K562 (cell line): ENCODE data around the gene AIPL1. TPM values are rescaled to one million over a fixed set of nuclear protein-coding genes. Genes with fewer than 3 reads are reported as not detected.

Experiments used
- C11orf30 ChIP-seq: fragments of 450-650 bp; IDR thresholded peaks from 2 replicates; pipeline ENCODE4 v1.6.1; 2016; ENCODE audit warnings: low read depth, mild to moderate bottlenecking
- CREBBP ChIP-seq: IDR thresholded peaks from one replicate; pipeline ENCODE4 v1.6.1; 2012; ENCODE audit warnings: low read depth, mild to moderate bottlenecking, control low read depth, inconsistent platforms, low read length
- HNRNPK ChIP-seq: fragments of 200-400 bp; formaldehyde crosslinking; IDR thresholded peaks from one replicate; pipeline ENCODE4 v1.6.1; 2018; ENCODE audit warnings: mild to moderate bottlenecking, low read depth, low read length; ENCODE audit not compliant: poor library complexity, severe bottlenecking
- KDM1A ChIP-seq, 2 experiments: fragments of 450-650 bp; IDR thresholded peaks; 2 replicates each; pipeline ENCODE4 v1.6.1; 2016; ENCODE audit warnings: mild to moderate bottlenecking in 2 of 2
- NFE2 ChIP-seq: IDR thresholded peaks from 2 replicates; pipeline ENCODE4 v1.6.1; 2014; ENCODE audit warnings: antibody characterized with exemption, low read depth
- NR4A1 ChIP-seq, 2 experiments: fragments of 250-450 bp in 1 of 2; fragments of 450-650 bp in 1 of 2; sonication (Bioruptor Pico) in 1 of 2; IDR thresholded peaks; 2 replicates each; pipeline versions ENCODE4 v1.4.0 to v1.6.1; 2016 to 2020; ENCODE audit warnings: mild to moderate bottlenecking in 2 of 2, missing compliant biosample characterization in 1 of 2, missing genetic modification characterization in 1 of 2, moderate library complexity in 1 of 2
- PHB2 ChIP-seq: fragments of 450-650 bp; IDR thresholded peaks from 2 replicates; pipeline ENCODE4 v1.6.1; 2017; ENCODE audit warnings: low read depth
- RBM14 ChIP-seq: fragments of 200-400 bp; formaldehyde crosslinking; IDR thresholded peaks from 2 replicates; pipeline ENCODE4 v1.6.1; 2018; ENCODE audit warnings: low read depth, mild to moderate bottlenecking, low read length, moderate library complexity, borderline replicate concordance; ENCODE audit not compliant: insufficient read depth
- SETDB1 ChIP-seq: IDR thresholded peaks from one replicate; pipeline ENCODE4 v1.6.1; 2012; ENCODE audit warnings: low read length, control low read depth, inconsistent platforms
- U2AF1 ChIP-seq: fragments of 200-400 bp; formaldehyde crosslinking; optimal IDR thresholded peaks from 2 replicates; pipeline ENCODE3; 2017; ENCODE audit warnings: mild to moderate bottlenecking, low read depth, low read length, moderate library complexity
- YY1 ChIP-seq, 3 experiments: IDR thresholded peaks; 2 replicates each; pipeline ENCODE4 v1.6.1; 2011; ENCODE audit warnings: low read length in 2 of 3, mild to moderate bottlenecking in 2 of 3, moderate library complexity in 2 of 3, borderline replicate concordance in 1 of 3, control low read depth in 1 of 3, low read depth in 1 of 3; ENCODE audit not compliant: insufficient read depth in 3 of 3, insufficient replicate concordance in 2 of 3, control insufficient read depth in 1 of 3, insufficient read length in 1 of 3; ENCODE audit errors: extremely low read depth in 1 of 3
- ZNF175 ChIP-seq: fragments of 200-800 bp; sonication (Bioruptor generic); IDR thresholded peaks from 2 replicates; pipeline ENCODE4 v1.6.1; 2016; ENCODE audit warnings: low read depth, mild to moderate bottlenecking, missing genetic modification characterization, missing compliant biosample characterization
- ZNF347 ChIP-seq: fragments of 450-650 bp; formaldehyde crosslinking; IDR thresholded peaks from 2 replicates; pipeline ENCODE4 v1.4.0; 2020; ENCODE audit warnings: low read depth, mild to moderate bottlenecking, moderate library complexity
- ZNF696 ChIP-seq: fragments of 250-450 bp; sonication (Bioruptor Pico); conservative IDR thresholded peaks from 2 replicates; pipeline ENCODE4 v1.4.0; 2020; ENCODE audit warnings: mild to moderate bottlenecking, moderate library complexity
- polyA plus RNA-seq, 8 experiments: library from polyadenylated mRNA; depleted of rRNA in 4 of 8; stranded (reverse) in 5 of 8; unstranded in 3 of 8; fragments of >200 nt; fragmentation: Nextera tagmentation in 2 of 8; fragmentation: Illumina TruSeq in 1 of 8; extraction: Ambion mirVana in 2 of 8; extraction: Trizol in 1 of 8; gene quantifications; 2 replicates each; pipeline versions ENCODE4 v1.2.1 to v1.2.3, GENCODE V29; 2011 to 2014; ENCODE audit warnings: inconsistent platforms in 1 of 8, missing spikeins in 1 of 8
- total RNA-seq, 7 experiments: library from RNA; depleted of rRNA in 6 of 7; stranded (reverse); fragments of >200 nt in 6 of 7; fragmentation: Illumina TruSeq in 2 of 7; extraction: Trizol in 2 of 7; gene quantifications; 2 replicates each; pipeline versions ENCODE4 v1.2.1 to v1.2.3, GENCODE V29; 2011 to 2021; ENCODE audit warnings: low replicate concordance in 1 of 7
- TF ChIP-seq, protein P1 (sequence below), 2 experiments: fragments of 450-650 bp; formaldehyde crosslinking in 1 of 2; IDR thresholded peaks; 2 replicates each; pipeline versions ENCODE4 v1.4.0 to v1.6.1; 2014 to 2020; ENCODE audit warnings: mild to moderate bottlenecking in 2 of 2, borderline replicate concordance in 1 of 2, low read depth in 1 of 2

The AIPL1 gene
- total and polyA plus RNA-seq, 9 of the 15 experiments (the other 6 are each of a cell fraction or from before 2014, with no cell fraction given) = not detected

DNA sequence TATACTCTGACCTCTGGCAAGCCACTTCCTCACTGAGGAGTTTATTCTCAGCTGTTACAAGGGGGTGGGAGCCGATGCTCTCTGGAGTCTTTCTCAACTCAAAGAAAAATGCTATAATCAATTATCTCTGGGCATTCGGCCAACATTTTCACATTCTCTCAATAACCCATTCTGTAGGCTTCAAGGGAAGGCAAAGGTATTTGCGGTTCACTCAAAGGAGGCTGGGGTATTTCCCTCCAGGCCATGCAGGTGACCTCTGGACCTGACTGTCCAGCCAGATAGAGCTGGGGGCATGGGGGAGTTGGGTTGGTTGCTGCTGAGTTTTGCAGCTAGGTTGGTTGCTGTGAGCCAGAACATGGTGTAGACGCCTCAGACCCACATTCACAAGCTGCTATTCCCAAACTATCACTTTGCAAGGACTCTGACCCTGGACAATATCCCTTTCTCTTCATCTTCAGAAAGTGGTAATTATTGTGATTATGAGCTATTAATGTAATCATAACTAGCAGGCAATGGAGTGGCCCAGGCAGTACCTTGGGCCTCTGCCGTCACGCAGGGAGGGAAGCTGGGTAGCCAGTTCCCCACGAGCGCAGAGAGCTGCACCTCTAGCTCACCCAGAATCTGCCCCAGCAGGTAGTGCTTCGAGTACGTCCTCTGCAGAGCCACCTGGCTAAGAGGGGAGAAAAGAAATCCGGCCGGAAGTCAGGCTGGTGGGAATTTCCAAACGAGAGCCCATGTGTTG is 42.1 kb downstream of the AIPL1 start (continued):
- TF ChIP-seq, protein P1, sequence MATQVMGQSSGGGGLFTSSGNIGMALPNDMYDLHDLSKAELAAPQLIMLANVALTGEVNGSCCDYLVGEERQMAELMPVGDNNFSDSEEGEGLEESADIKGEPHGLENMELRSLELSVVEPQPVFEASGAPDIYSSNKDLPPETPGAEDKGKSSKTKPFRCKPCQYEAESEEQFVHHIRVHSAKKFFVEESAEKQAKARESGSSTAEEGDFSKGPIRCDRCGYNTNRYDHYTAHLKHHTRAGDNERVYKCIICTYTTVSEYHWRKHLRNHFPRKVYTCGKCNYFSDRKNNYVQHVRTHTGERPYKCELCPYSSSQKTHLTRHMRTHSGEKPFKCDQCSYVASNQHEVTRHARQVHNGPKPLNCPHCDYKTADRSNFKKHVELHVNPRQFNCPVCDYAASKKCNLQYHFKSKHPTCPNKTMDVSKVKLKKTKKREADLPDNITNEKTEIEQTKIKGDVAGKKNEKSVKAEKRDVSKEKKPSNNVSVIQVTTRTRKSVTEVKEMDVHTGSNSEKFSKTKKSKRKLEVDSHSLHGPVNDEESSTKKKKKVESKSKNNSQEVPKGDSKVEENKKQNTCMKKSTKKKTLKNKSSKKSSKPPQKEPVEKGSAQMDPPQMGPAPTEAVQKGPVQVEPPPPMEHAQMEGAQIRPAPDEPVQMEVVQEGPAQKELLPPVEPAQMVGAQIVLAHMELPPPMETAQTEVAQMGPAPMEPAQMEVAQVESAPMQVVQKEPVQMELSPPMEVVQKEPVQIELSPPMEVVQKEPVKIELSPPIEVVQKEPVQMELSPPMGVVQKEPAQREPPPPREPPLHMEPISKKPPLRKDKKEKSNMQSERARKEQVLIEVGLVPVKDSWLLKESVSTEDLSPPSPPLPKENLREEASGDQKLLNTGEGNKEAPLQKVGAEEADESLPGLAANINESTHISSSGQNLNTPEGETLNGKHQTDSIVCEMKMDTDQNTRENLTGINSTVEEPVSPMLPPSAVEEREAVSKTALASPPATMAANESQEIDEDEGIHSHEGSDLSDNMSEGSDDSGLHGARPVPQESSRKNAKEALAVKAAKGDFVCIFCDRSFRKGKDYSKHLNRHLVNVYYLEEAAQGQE (IDR thresholded peaks at IDR 0.05; ENCODE audit: borderline replicate concordance) = no peak
- TF ChIP-seq, protein P1 (CRISPR knock-in tag; IDR thresholded peaks at IDR 0.05; ENCODE audit: low read depth) = no peak
- TF ChIP-seq ZNF347 = no peak
- TF ChIP-seq KDM1A (IDR thresholded peaks at IDR 0.05) = no peak
- TF ChIP-seq CREBBP = no peak
- no peak for TF ChIP-seq ZNF175 (CRISPR knock-in tag)
- no peak for TF ChIP-seq NFE2
- TF ChIP-seq SETDB1 = no peak
- no peak for TF ChIP-seq U2AF1
- no peak for TF ChIP-seq NR4A1 (CRISPR knock-in tag; IDR thresholded peaks at IDR 0.05)
- TF ChIP-seq NR4A1 (tag; IDR thresholded peaks at IDR 0.05) = no peak
- TF ChIP-seq PHB2 = no peak
- TF ChIP-seq C11orf30 = no peak
- TF ChIP-seq HNRNPK = no peak
- no peak for TF ChIP-seq ZNF696
- no peak for TF ChIP-seq RBM14
- no peak for TF ChIP-seq YY1 (IDR thresholded peaks at IDR 0.05; ENCODE audit: borderline replicate concordance in 1 of 3, control insufficient read depth in 1 of 3, extremely low read depth in 1 of 3, insufficient read depth in 3 of 3, insufficient read length in 1 of 3, insufficient replicate concordance in 2 of 3, low read depth in 1 of 3, low read length in 2 of 3)
